Stimulated activated CD8-positive, alpha-beta memory T cell treated with anti-CD3 and anti-CD28 coated beads, Interleukin-2, amount 100 ng/mL, for 1 hour (primary cell): ENCODE results near the gene OR2H2.

Experiments
- DNase-seq, 2 donors: peaks; one replicate each; pipeline ENCODE4 v3.0.0-alpha.2; 2020; ENCODE audit warnings: low read depth in 2 of 2

Gene OR2H2

GRCh38 chr6:29591677-29592076 is 6.8 kb downstream of the OR2H2 start:
- no peak for DNase-seq

GRCh38 chr6:29593199-29593855 is 8.4 kb downstream of the OR2H2 start:
- DNase-seq: no peak

- DNase-seq: no peak
Observed at GRCh38 chr6:29596381-29596900, 11.5 kb downstream of the OR2H2 start.

DNA sequence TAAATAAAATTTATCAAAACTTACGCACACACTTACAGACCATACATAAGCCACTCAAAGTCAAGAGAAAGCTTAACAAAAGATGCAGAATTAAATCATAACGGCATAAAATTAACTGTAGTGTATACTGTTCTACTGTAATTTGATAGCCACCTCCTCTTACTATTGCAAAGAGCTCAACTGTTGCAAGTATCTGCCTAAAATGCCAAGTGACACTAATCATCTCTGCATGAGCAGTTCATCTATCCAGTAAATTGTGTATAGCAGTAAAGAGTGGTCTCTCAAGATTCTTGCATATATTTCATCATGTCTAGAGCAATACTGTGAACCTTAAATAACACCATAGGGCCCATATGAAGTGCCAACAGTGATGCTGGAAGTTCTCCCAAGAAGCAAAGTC is 12.3 kb downstream of the OR2H2 start:
- no peak for DNase-seq

GRCh38 chr6:29598172-29598747 is 13.3 kb downstream of the OR2H2 start:
- DNase-seq: no peak

DNA sequence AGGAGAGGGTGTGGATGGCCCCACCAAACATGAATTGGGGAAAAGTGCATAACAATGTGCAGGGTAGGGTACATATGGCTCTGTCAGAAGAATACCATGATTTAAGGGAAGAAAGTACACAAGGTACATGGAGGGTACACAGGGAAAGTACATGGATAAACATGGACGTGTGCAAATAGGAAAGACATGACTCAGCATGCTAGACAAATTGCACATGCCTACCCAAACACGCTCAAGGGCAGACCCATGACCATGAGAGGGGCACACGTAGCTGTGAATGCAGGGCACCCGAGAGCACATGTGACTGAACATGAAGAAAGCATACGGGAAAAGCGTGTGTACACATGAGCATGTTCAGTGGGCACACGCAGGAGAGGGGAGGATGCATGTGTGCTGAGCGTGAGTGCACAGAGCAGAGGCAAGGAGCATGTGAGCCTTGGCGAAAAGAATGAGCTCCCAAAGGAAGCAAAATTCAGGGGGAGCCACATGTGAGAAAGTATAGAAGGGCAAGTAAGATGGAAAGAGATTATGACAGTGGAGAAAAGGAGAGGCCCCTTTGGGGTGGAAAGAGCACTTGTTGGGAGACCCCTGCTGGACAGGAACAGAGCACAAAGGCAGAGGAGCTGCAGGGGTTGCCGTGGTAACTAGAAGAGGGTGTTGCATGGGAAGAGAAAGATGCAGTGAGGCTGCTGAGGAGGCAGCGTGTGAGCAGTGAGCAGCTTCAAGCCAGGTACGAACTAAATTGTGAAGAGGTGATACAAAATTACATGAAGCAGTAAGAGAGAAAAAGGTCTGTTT is 17.8 kb downstream of the OR2H2 start:
- DNase-seq: no peak

DNA sequence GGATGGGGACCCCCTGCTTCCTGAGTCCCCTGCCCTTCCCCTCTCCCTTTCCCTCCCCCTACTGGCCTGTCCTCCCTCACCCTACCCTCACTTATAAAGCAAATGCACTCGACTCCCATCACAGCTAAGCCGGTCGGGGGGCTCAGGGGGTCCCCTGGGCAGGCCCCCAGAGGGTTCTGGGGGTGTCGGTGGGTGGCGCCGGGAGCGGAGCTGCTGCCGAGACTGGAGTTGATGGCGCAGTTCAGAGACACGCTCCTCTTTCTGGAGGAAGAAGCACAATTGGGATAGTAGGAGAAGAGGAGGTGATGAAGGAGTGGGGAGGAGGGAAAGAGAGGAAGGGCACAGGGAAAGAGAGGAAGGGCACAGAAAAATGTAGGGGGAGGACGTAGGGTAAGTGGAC is 18.5 kb downstream of the OR2H2 start:
- DNase-seq: no peak

- no peak for DNase-seq
Observed at GRCh38 chr6:29603930-29604329, 19.0 kb downstream of the OR2H2 start.

- no peak for DNase-seq
Observed at GRCh38 chr6:29608131-29608530, 23.2 kb downstream of the OR2H2 start.

DNA sequence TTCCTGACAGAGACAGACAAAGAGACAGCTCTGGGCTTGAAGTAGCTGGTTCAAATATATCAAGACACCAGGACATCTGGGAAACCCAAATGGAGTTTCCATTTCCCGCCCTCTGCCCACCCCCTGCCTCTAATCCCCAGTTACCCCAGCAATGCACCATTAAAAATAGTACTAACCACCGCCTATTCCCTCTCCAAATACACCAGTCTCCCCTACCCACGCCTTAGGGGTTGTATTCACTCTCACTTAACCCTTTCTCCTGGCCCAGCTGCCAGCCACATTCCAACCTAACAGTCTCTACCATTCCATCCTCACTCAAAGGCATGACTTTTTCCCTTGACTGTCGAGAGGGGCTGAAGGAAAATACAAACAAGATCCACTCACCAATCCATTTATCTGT is 25.6 kb downstream of the OR2H2 start:
- no peak for DNase-seq

- no peak for DNase-seq
Observed at GRCh38 chr6:29611426-29611825, 26.5 kb downstream of the OR2H2 start.

- DNase-seq: no peak
Observed at GRCh38 chr6:29617782-29618554, 33.0 kb downstream of the OR2H2 start.

- no peak for DNase-seq
Observed at GRCh38 chr6:29619578-29620160, 34.7 kb downstream of the OR2H2 start.

- no peak for DNase-seq
Observed at GRCh38 chr6:29620630-29621029, 35.7 kb downstream of the OR2H2 start.

GRCh38 chr6:29624520-29624961 is 39.6 kb downstream of the OR2H2 start:
- DNase-seq: no peak

GRCh38 chr6:29625337-29625930 is 40.5 kb downstream of the OR2H2 start:
- DNase-seq: no peak

- DNase-seq: no peak
Observed at GRCh38 chr6:29626948-29627754, 42.2 kb downstream of the OR2H2 start.

GRCh38 chr6:29627755-29628418 is 43.0 kb downstream of the OR2H2 start:
- DNase-seq: peak in 1 of 2 donors; percentile 24

- DNase-seq: peak in 1 of 2 donors; percentile 36
Observed at GRCh38 chr6:29628419-29629281, 43.7 kb downstream of the OR2H2 start.
